A673 (cell line): Measurements from ENCODE around the gene MRPL1. TPM values are rescaled to one million over a fixed set of nuclear protein-coding genes. Genes with fewer than 3 reads are reported as not detected.
"Not testable (repeated sequence)": the region's sequence is repeated elsewhere in the genome, so short reads cannot be mapped to it uniquely, and the experiment has no call there.

Source experiments
- BruUV-seq: library from RNA; stranded (reverse); fragments of 400-500 nt; replicated peaks from 2 replicates; lab custom pipeline; 2021; lab: Mats Ljungman, UMichigan
- CTCF ChIA-PET: fragments of 300-600 bp; sonication (Branson Sonifier 250); formaldehyde crosslinking; loops from one replicate; lab custom pipeline; 2022; ENCODE audit warnings: antibody characterized with exemption; lab: Charles Lee
- POLR2A ChIA-PET: fragments of 300-600 bp; sonication (Branson Sonifier 250); formaldehyde crosslinking; loops from one replicate; lab custom pipeline; 2022; ENCODE audit warnings: antibody characterized with exemption; ENCODE audit not compliant: low non-redundant PET; lab: Charles Lee
- DNase-seq: peaks from one replicate; pipeline ENCODE4 v3.0.0-alpha.2; 2015; ENCODE audit warnings: low spot score
- H3K27ac ChIP-seq: fragments of 200-600 bp; sonication (generic); 2 replicates; pipeline ENCODE4 v1.5.1; 2016; ENCODE audit warnings: mixed run types, low read depth, mild to moderate bottlenecking, mixed read lengths, antibody characterized with exemption, low read length; ENCODE audit not compliant: poor library complexity, severe bottlenecking
- H3K27me3 ChIP-seq: fragments of 200-600 bp; sonication (generic); replicated peaks from 2 replicates; pipeline ENCODE4 v1.6.1; 2017; ENCODE audit warnings: mixed run types, low read depth, mild to moderate bottlenecking, mixed read lengths, antibody characterized with exemption, low read length; ENCODE audit not compliant: insufficient read depth, poor library complexity
- H3K36me3 ChIP-seq: fragments of 200-600 bp; sonication (generic); 2 replicates; pipeline ENCODE4 v1.6.1; 2016; ENCODE audit warnings: mixed run types, mild to moderate bottlenecking, mixed read lengths, antibody characterized with exemption, low read length; ENCODE audit not compliant: insufficient read depth, poor library complexity, severe bottlenecking
- H3K4me1 ChIP-seq: fragments of 200-600 bp; sonication (generic); 2 replicates; pipeline ENCODE4 v1.6.1; 2017; ENCODE audit warnings: mixed run types, mild to moderate bottlenecking, mixed read lengths, antibody characterized with exemption, low read length; ENCODE audit not compliant: insufficient read depth, poor library complexity, severe bottlenecking
- H3K4me3 ChIP-seq: fragments of 200-600 bp; sonication (generic); 2 replicates; pipeline ENCODE4 v1.5.1; 2016; ENCODE audit warnings: low read depth, mixed run types, mild to moderate bottlenecking, mixed read lengths, low read length; ENCODE audit not compliant: poor library complexity, severe bottlenecking
- H3K9me3 ChIP-seq: fragments of 200-600 bp; sonication (generic); 2 replicates; pipeline ENCODE4 v1.6.1; 2016; ENCODE audit warnings: mixed run types, low read depth, mild to moderate bottlenecking, mixed read lengths, antibody characterized with exemption, low read length; ENCODE audit not compliant: poor library complexity, severe bottlenecking
- CTCF ChIP-seq: fragments of 300-800, 200-600 bp; sonication (generic); conservative IDR thresholded peaks from 2 replicates; pipeline ENCODE4 v1.5.1; 2017; ENCODE audit warnings: low read depth, mild to moderate bottlenecking, antibody characterized with exemption, low read length, moderate library complexity, mixed read lengths
- EZH2 ChIP-seq: fragments of 200-600 bp; sonication (generic); IDR thresholded peaks from 2 replicates; pipeline ENCODE4 v1.6.1; 2017; ENCODE audit warnings: borderline replicate concordance, low read depth, mild to moderate bottlenecking, mixed read lengths, antibody characterized with exemption, low read length; ENCODE audit not compliant: poor library complexity, severe bottlenecking
- intact Hi-C: fragments of 100-400 bp; cut with micrococcal nuclease; formaldehyde crosslinking; loops from one replicate; pipeline ENCODE4 v1.10.0; 2022; ENCODE audit not compliant: unreplicated experiment
- total RNA-seq: library from RNA; stranded (reverse); gene quantifications from 2 replicates; pipeline ENCODE4 v1.2.3, GENCODE V29; 2021

Gene MRPL1
- total RNA-seq, 1 experiment from 2014 or later: 32.2 TPM

GRCh38 chr4:77983612-77984311, 121.1 kb downstream of the MRPL1 start:
- H3K4me1 ChIP-seq, H3K36me3 ChIP-seq, DNase-seq, intact Hi-C loops, H3K9me3 ChIP-seq, H3K27me3 ChIP-seq, POLR2A ChIA-PET, H3K4me3 ChIP-seq, CTCF ChIA-PET, H3K27ac ChIP-seq, BruUV-seq: not testable (repeated sequence)

DNA sequence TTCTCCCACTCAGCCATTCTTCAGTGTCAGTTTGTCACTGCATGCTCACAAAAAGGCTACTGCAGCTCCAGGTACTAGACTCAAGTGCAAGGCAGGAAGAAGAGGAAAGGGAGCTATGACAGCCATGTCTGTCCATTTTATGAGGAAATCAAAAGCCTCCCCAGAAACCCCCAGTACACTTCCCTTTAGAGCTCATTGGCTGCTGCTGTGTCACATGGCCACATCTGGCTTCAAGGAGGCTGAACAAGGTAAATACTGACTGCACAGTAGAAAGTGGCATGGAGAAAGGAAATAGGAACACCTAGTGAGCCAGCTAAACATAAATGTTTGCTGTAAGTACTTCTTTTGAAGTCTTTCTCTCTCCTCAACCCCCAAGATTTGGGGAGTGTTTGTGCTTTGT, 127.3 kb downstream of the MRPL1 start:
- Histone ChIP-seq H3K27ac (no peak overlapping the region), H3K4me3 (no peak overlapping the region), H3K36me3 (no peaks in the 10 kb centered on the region), H3K4me1 (no peaks in the 10 kb centered on the region), H3K27me3 (no peaks in the 10 kb centered on the region), H3K9me3 (no peaks in the 10 kb centered on the region)
- ChIA-PET CTCF (no interaction called here), POLR2A (no interaction called here)
- no peak for DNase-seq
- intact Hi-C loops: loop anchor here (10.0 kb wide), 1 partner anchor 525 kb away; no protein-coding TSS in a partner anchor
- TF ChIP-seq CTCF (no peak), EZH2 (no peak)
- no TSS peak for BruUV-seq

- CTCF ChIA-PET: no interaction called here
- no peaks in the 10 kb centered on the region for H3K4me1 ChIP-seq
- H3K27ac ChIP-seq: no peak overlapping the region
- TF ChIP-seq EZH2: no peak
- TF ChIP-seq CTCF: no peak
- H3K36me3 ChIP-seq: no peaks in the 10 kb centered on the region
- DNase-seq: no peak
- intact Hi-C loops: loop anchor here (10.0 kb wide), 1 partner anchor 524 kb away; no protein-coding TSS in a partner anchor
- H3K9me3 ChIP-seq: no peaks in the 10 kb centered on the region
- BruUV-seq: no TSS peak
- no peak overlapping the region for H3K4me3 ChIP-seq
- POLR2A ChIA-PET: no interaction called here
- no peaks in the 10 kb centered on the region for H3K27me3 ChIP-seq
Observed at GRCh38 chr4:77990456-77990855, 127.8 kb downstream of the MRPL1 start.
